Mesenchymal stem cell (in vitro differentiated cells and primary cell): ENCODE measurements around the gene SNTG2.

ENCODE experiments used
- DNase-seq: peaks from one replicate; pipeline ENCODE4 v3.0.0-alpha.2; 2013
- H2AFZ ChIP-seq: one replicate; pipeline ENCODE4 v1.6.1; 2013; ENCODE audit warnings: low read depth, mild to moderate bottlenecking, control low read depth, inconsistent platforms, low read length, moderate library complexity
- H2AK5ac ChIP-seq: 2 replicates; pipeline ENCODE4 v1.6.1; 2013; ENCODE audit warnings: low read length, moderate library complexity, mild to moderate bottlenecking, inconsistent platforms; ENCODE audit not compliant: severe bottlenecking
- H2BK120ac ChIP-seq: one replicate; pipeline ENCODE4 v1.6.1; 2013; ENCODE audit warnings: low read depth, mild to moderate bottlenecking, inconsistent platforms, low read length, moderate library complexity
- H2BK12ac ChIP-seq, 2 experiments: one replicate each; pipeline ENCODE4 v1.6.1; 2013; ENCODE audit warnings: inconsistent platforms in 2 of 2, low read length in 2 of 2, mild to moderate bottlenecking in 2 of 2, moderate library complexity in 2 of 2, control low read depth in 1 of 2
- H2BK15ac ChIP-seq: one replicate; pipeline ENCODE4 v1.6.1; 2013; ENCODE audit warnings: mild to moderate bottlenecking, low read depth, inconsistent platforms; ENCODE audit not compliant: poor library complexity, severe bottlenecking
- H2BK5ac ChIP-seq: 2 replicates; pipeline ENCODE4 v1.6.1; 2013; ENCODE audit warnings: low read depth, mild to moderate bottlenecking, low read length, control low read depth, inconsistent platforms; ENCODE audit not compliant: poor library complexity, severe bottlenecking
- H3K14ac ChIP-seq, 2 experiments: one replicate each; pipeline ENCODE4 v1.6.1; 2013; ENCODE audit warnings: inconsistent platforms in 2 of 2, low read length in 2 of 2, control low read depth in 1 of 2, mild to moderate bottlenecking in 1 of 2, moderate library complexity in 1 of 2
- H3K18ac ChIP-seq, 2 experiments: one replicate each; pipeline ENCODE4 v1.6.1; 2013; ENCODE audit warnings: inconsistent platforms in 2 of 2, low read length in 2 of 2, control low read depth in 1 of 2, low read depth in 1 of 2, mild to moderate bottlenecking in 1 of 2
- H3K23ac ChIP-seq, 2 experiments: one replicate each; pipeline ENCODE4 v1.6.1; 2013; ENCODE audit warnings: inconsistent platforms in 2 of 2, low read length in 2 of 2, mild to moderate bottlenecking in 2 of 2, moderate library complexity in 2 of 2, control low read depth in 1 of 2
- H3K27ac ChIP-seq: 2 replicates; pipeline ENCODE4 v1.5.1; 2013; ENCODE audit warnings: mild to moderate bottlenecking, moderate library complexity, low read length, control low read depth, inconsistent platforms; ENCODE audit not compliant: poor library complexity, severe bottlenecking
- H3K27me3 ChIP-seq, 2 experiments: 2 replicates each; pipeline versions ENCODE4 v1.6.1 to v1.7.0; 2013; ENCODE audit warnings: low read length in 2 of 2, mild to moderate bottlenecking in 2 of 2, moderate library complexity in 2 of 2, control low read depth in 1 of 2, inconsistent platforms in 1 of 2; ENCODE audit not compliant: control insufficient read depth in 1 of 2, insufficient read depth in 1 of 2
- H3K36me3 ChIP-seq, 2 experiments: 2 replicates each; pipeline versions ENCODE4 v1.6.1 to v1.7.0; 2013; ENCODE audit warnings: low read length in 2 of 2, control low read depth in 1 of 2, inconsistent platforms in 1 of 2, low read depth in 1 of 2, mild to moderate bottlenecking in 1 of 2; ENCODE audit not compliant: insufficient read depth in 2 of 2, control insufficient read depth in 1 of 2
- H3K4ac ChIP-seq, 2 experiments: one replicate each; pipeline ENCODE4 v1.6.1; 2013; ENCODE audit warnings: inconsistent platforms in 2 of 2, low read length in 2 of 2, mild to moderate bottlenecking in 2 of 2, moderate library complexity in 2 of 2, control low read depth in 1 of 2, low read depth in 1 of 2
- H3K4me1 ChIP-seq: 2 replicates; pipeline ENCODE4 v1.6.1; 2013; ENCODE audit warnings: low read depth, low read length, control low read depth; ENCODE audit not compliant: control insufficient read depth, insufficient read depth
- H3K4me2 ChIP-seq: 2 replicates; pipeline ENCODE4 v1.6.1; 2013; ENCODE audit warnings: low read length, mild to moderate bottlenecking, inconsistent platforms; ENCODE audit not compliant: poor library complexity, severe bottlenecking
- H3K4me3 ChIP-seq, 2 experiments: 2 replicates each; pipeline versions ENCODE4 v1.5.1 to v1.7.0; 2013; ENCODE audit warnings: low read length in 2 of 2, mild to moderate bottlenecking in 2 of 2, control low read depth in 1 of 2, low read depth in 1 of 2; ENCODE audit not compliant: insufficient read depth in 1 of 2
- H3K79me1 ChIP-seq: replicated peaks from 2 replicates; pipeline ENCODE4 v1.6.1; 2013; ENCODE audit warnings: mild to moderate bottlenecking, control low read depth, low read length, inconsistent platforms; ENCODE audit not compliant: poor library complexity, severe bottlenecking
- H3K9ac ChIP-seq: 2 replicates; pipeline ENCODE4 v1.7.0; 2013; ENCODE audit warnings: mild to moderate bottlenecking, low read length, moderate library complexity
- H3K9me3 ChIP-seq: 2 replicates; pipeline ENCODE4 v1.7.0; 2013; ENCODE audit warnings: mild to moderate bottlenecking, low read length; ENCODE audit not compliant: control insufficient read depth
- H4K8ac ChIP-seq: one replicate; pipeline ENCODE4 v1.6.1; 2013; ENCODE audit warnings: inconsistent platforms, mild to moderate bottlenecking, low read length, moderate library complexity
- H4K91ac ChIP-seq: one replicate; pipeline ENCODE4 v1.6.1; 2013; ENCODE audit warnings: mild to moderate bottlenecking, low read length, inconsistent platforms
- WGBS: methylation state at CpG from one replicate; pipeline ENCODE4 v1.1.7; 2013; ENCODE audit warnings: mixed read lengths; 5-methylcytosine and 5-hydroxymethylcytosine counted together

The SNTG2 gene

GRCh38 chr2:989781-990467, 39.3 kb downstream of the SNTG2 start:
- Histone ChIP-seq H3K14ac (no peak overlapping the region), H3K36me3 (no peaks in the 10 kb centered on the region), H4K91ac (no peak overlapping the region), H3K9me3 (no peaks in the 10 kb centered on the region), H4K8ac (no peak overlapping the region), H3K18ac (no peak overlapping the region), H2BK120ac (no peak overlapping the region), H3K79me1 (no peaks in the 10 kb centered on the region), H2BK12ac (no peak overlapping the region), H2AK5ac (no peak overlapping the region), H3K4me1 (peaks cover 2% of the 10 kb centered on the region), H2BK15ac (no peak overlapping the region), H3K23ac (no peak overlapping the region), H2AFZ (no peak overlapping the region), H2BK5ac (no peak overlapping the region), H3K27ac (no peak overlapping the region), H3K4ac (no peak overlapping the region), H3K4me3 (no peak overlapping the region), H3K9ac (no peak overlapping the region), H3K27me3 (no peaks in the 10 kb centered on the region), H3K4me2 (no peak overlapping the region)
- DNase-seq, result no peak
- WGBS, result 48% methylated on average over 8 of the region's 8 CpGs

GRCh38 chr2:990970-991369, 40.3 kb downstream of the SNTG2 start:
- no peaks in the 10 kb centered on the region for H3K36me3 ChIP-seq
- no peak overlapping the region for H2BK15ac ChIP-seq
- no peak overlapping the region for H2BK120ac ChIP-seq
- no peak overlapping the region for H2AFZ ChIP-seq
- H2AK5ac ChIP-seq, result no peak overlapping the region
- H3K4ac ChIP-seq, result no peak overlapping the region
- H3K23ac ChIP-seq, result no peak overlapping the region
- peaks cover 2% of the 10 kb centered on the region for H3K4me1 ChIP-seq
- no peaks in the 10 kb centered on the region for H3K9me3 ChIP-seq
- H3K18ac ChIP-seq, result no peak overlapping the region
- H3K27ac ChIP-seq, result no peak overlapping the region
- H3K9ac ChIP-seq, result no peak overlapping the region
- no peak overlapping the region for H4K91ac ChIP-seq
- no peak overlapping the region for H4K8ac ChIP-seq
- H2BK12ac ChIP-seq, result no peak overlapping the region
- no peak overlapping the region for H3K4me2 ChIP-seq
- no peak overlapping the region for H3K4me3 ChIP-seq
- no peaks in the 10 kb centered on the region for H3K27me3 ChIP-seq
- DNase-seq, result no peak
- H3K14ac ChIP-seq, result no peak overlapping the region
- H2BK5ac ChIP-seq, result no peak overlapping the region
- no peaks in the 10 kb centered on the region for H3K79me1 ChIP-seq

- no peak overlapping the region for H3K27ac ChIP-seq
- no peak overlapping the region for H3K4me2 ChIP-seq
- no peaks in the 10 kb centered on the region for H3K4me1 ChIP-seq
- no peak for DNase-seq
- H2BK120ac ChIP-seq, result no peak overlapping the region
- H3K36me3 ChIP-seq, result no peaks in the 10 kb centered on the region
- H2AFZ ChIP-seq, result no peak overlapping the region
- H3K4me3 ChIP-seq, result no peak overlapping the region
- no CpG with 5 or more reads among the region's 2 CpGs for WGBS
- H3K18ac ChIP-seq, result no peak overlapping the region
- H3K9me3 ChIP-seq, result peaks cover 3% of the 10 kb centered on the region
- H3K4ac ChIP-seq, result no peak overlapping the region
- H3K23ac ChIP-seq, result no peak overlapping the region
- H3K27me3 ChIP-seq, result no peaks in the 10 kb centered on the region
- H2AK5ac ChIP-seq, result no peak overlapping the region
- H2BK5ac ChIP-seq, result no peak overlapping the region
- no peak overlapping the region for H2BK15ac ChIP-seq
- no peak overlapping the region for H2BK12ac ChIP-seq
- H3K79me1 ChIP-seq, result no peaks in the 10 kb centered on the region
- no peak overlapping the region for H3K14ac ChIP-seq
- H4K8ac ChIP-seq, result no peak overlapping the region
- no peak overlapping the region for H3K9ac ChIP-seq
- H4K91ac ChIP-seq, result no peak overlapping the region
These were observed 51.7 kb downstream of the SNTG2 start for GRCh38 chr2:1002350-1002749.

GRCh38 chr2:1004398-1004797, 53.7 kb downstream of the SNTG2 start:
- no peak overlapping the region for H3K4ac ChIP-seq
- H2BK5ac ChIP-seq, result no peak overlapping the region
- no peak overlapping the region for H4K8ac ChIP-seq
- H3K18ac ChIP-seq, result no peak overlapping the region
- H3K4me1 ChIP-seq, result no peaks in the 10 kb centered on the region
- H3K4me2 ChIP-seq, result no peak overlapping the region
- no peaks in the 10 kb centered on the region for H3K9me3 ChIP-seq
- no peak overlapping the region for H4K91ac ChIP-seq
- H2BK15ac ChIP-seq, result no peak overlapping the region
- no peak overlapping the region for H3K27ac ChIP-seq
- H2AFZ ChIP-seq, result no peak overlapping the region
- H3K23ac ChIP-seq, result no peak overlapping the region
- H2AK5ac ChIP-seq, result no peak overlapping the region
- H3K79me1 ChIP-seq, result no peaks in the 10 kb centered on the region
- no peaks in the 10 kb centered on the region for H3K36me3 ChIP-seq
- WGBS, result 73% methylated on average over 5 of the region's 5 CpGs
- no peak overlapping the region for H2BK12ac ChIP-seq
- no peak overlapping the region for H3K14ac ChIP-seq
- H3K9ac ChIP-seq, result no peak overlapping the region
- H2BK120ac ChIP-seq, result no peak overlapping the region
- no peak for DNase-seq
- no peak overlapping the region for H3K4me3 ChIP-seq
- H3K27me3 ChIP-seq, result no peaks in the 10 kb centered on the region
